Activated naive CD4-positive, alpha-beta T cell (primary cell): ENCODE measurements around the gene VAV2.

Experiments
- DNase-seq, 4 experiments: peaks; one replicate each; lab custom pipeline; 2025; lab: John Stamatoyannopoulos, UW

The VAV2 gene

GRCh38 chr9:133836001-133836758 is 155.9 kb downstream of the VAV2 start:
- DNase-seq: no peak

GRCh38 chr9:133835262-133835901 is 156.7 kb downstream of the VAV2 start:
- no peak for DNase-seq

GRCh38 chr9:133834080-133834976 is 157.8 kb downstream of the VAV2 start:
- DNase-seq: no peak

GRCh38 chr9:133833388-133834025 is 158.6 kb downstream of the VAV2 start:
- no peak for DNase-seq

- DNase-seq: no peak
These were observed 159.2 kb downstream of the VAV2 start for GRCh38 chr9:133832877-133833276.

GRCh38 chr9:133830711-133831110 is 161.4 kb downstream of the VAV2 start:
- DNase-seq: no peak

GRCh38 chr9:133830310-133830709 is 161.8 kb downstream of the VAV2 start:
- DNase-seq: no peak

DNA sequence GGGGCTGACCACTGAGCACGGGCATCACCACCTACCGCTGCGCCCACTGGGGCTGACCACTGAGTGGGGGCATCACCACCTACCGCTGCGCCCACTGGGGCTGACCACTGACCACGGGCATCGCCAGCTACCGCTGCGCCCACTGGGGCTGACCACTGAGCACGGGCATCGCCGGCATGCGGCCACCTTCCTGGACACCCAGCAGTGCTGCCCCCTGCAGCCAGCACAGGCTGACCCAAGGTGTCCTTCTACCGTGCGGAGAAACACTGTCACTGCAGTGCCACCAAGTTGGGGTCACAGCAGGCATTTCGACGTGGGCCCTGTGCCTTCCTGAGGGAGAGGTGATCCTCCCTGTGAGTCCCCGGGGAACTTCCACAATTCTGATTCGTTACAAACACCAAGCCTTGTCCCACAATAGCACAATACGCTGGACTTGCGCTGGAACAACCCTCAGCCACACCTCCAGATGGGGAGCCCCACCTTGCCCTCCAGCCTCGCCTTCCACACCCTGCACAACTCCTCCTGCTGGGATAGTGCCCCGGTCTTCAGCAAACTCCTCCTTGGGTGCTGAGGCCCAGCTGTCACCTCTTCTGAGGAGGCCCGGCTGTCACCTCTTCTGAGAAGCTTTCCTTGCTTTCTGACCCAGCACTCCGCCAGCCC is 163.7 kb downstream of the VAV2 start:
- DNase-seq: no peak

DNA sequence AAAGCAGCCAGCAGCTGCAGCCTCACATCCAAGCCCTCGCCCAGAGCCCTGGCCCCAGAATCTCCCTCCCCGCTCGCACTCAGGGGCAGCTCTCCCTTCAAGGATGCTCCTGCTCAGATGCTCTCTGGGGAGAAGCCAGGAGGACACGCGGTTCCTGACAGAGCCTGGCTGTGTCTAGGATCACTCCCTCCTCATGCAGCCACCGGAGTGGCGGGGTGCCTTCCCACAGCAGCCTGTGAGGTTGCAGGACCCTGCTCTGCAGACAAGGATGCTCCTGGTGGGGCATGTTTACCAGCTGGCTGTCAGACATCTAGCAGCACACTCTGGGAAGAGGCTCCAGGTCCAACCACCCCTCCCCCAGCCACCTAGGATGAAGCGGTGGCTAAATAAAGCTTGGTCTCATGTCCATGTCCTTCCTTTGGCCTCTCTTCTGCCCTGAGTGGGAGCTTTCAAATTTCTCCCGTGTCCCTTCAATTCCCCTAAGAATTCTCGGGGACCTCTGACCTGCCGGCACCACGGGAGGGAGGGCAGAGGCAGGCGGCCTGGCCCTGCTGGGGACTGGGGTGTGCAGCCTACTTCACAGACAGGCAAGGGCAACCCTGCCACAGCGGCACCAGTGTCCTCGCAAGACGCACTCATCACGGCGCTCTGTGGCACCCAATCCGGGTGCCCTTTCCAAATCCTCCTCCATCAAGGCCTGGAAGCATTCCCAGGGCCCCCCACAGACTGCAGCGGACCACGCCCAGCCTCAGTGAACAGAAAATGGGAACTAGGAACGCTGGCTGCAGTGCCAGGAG is 165.6 kb downstream of the VAV2 start:
- no peak for DNase-seq

GRCh38 chr9:133825555-133826218 is 166.4 kb downstream of the VAV2 start:
- no peak for DNase-seq

- DNase-seq: no peak
These were observed 167.3 kb downstream of the VAV2 start for GRCh38 chr9:133824802-133825186.

DNA sequence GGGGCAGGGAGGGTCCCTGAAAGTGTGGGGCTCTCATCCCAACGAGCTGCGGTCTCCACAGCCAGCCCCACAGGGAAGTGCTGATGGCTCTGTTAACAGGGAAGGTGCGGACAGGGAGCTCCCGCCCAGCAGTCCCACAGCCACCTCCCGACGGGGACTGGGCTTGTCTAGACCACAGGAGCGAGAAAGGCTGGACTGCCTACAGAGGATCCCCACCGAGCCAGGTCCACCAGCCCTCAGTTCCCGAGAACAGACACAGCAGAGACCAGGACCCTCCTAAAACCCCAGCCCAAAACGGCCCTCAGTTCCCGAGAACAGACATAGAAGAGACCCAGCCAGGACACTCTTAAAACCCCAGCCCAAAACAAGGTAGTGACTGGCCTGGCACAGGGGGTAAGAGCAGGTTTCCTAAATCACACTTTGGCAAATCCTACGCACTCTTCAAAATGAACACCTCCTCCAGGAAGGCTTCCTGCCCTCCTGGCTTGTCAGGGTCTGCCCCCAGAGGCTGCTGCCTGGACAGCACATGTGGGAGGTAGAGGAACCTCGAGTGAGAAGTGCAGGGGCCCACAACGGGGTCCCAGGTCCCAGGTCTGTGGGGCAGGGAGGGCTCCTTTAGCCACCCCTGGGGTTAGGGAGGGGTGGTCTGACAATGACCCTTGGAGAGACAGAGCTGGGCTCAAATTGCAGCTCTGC is 167.9 kb downstream of the VAV2 start:
- no peak for DNase-seq

DNA sequence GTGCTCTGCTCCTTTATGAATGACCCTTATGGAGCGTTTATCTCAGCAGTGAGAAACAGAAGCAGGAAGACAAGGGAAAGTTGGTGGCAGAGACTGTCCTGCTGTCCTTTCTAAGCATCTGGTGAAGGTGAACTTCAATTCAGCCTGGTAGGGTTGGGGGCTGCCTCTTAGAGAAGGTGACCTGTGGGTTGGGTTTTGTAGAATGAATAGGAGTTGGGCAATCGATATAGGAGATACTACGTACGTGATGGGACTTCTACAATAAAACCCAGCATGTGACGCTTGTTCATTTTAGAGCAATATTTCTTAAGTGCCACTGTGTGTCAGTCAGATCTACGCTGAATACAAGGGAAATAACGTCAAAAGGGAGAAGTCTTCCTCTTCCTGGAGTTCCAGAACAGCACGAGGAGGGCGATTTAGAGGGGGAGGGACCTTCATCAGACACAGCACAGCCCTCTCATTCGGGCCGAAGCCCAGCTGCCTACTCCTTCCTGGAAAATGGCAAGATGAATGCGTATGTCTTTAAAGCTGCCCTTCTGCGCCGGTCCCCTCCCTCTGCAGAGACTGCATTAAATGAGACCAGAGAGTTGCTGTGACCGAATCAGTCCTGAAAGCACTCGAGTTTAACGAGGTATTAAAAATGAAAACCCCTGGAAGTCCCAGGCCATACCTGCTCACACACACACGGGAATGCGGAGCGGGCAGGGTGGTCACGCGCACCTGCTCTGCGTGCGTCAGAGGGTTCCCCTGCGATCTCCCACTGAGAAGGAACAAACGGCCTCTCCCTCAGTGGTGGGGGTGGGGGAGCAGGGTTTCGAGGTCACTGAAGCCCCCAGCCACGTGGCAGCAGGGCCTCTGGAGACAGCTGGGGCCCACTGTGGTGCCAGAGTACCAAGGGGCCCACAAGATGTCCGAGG is 168.7 kb downstream of the VAV2 start:
- DNase-seq: no peak

GRCh38 chr9:133822430-133823065 is 169.6 kb downstream of the VAV2 start:
- no peak for DNase-seq

DNA sequence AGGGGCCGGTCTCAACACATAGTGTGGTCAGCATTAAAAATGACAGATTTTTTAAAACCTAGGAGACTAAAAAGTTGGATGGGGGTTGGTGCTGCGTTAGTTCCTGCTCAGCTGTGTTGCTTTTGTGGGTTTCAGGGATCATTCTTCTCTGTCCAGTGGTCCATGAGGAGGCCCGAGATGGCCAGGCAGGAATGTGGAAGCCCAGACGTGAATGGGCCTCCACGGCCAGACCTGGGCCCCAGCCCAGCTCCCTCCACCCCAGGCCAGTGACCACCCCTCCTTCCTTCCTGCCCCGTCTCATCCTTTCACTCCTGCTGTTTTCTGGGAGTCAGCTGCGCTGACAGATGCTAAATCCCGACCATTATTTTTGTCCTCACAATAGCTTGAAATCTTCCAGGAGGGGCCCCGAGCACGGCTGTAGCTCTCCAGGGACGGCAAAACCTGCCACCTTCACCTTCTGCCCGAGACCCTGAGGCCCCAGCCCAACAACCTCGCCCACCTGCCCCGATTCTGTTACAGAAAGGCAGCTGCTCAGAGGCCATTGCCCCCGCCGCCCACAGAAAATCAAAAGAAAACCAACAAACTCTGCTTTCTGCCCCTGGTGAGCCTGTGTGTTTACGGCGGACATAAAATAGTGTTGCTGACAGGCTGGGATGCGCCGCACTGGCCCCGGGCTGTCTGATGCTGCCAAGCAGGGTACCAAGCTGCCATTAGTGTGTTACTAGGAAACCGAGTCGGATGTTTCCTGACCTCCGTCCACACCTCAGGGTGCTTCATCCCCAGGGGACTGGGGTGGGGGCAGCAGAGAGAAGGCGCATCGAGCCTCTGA is 170.3 kb downstream of the VAV2 start:
- DNase-seq: no peak

DNA sequence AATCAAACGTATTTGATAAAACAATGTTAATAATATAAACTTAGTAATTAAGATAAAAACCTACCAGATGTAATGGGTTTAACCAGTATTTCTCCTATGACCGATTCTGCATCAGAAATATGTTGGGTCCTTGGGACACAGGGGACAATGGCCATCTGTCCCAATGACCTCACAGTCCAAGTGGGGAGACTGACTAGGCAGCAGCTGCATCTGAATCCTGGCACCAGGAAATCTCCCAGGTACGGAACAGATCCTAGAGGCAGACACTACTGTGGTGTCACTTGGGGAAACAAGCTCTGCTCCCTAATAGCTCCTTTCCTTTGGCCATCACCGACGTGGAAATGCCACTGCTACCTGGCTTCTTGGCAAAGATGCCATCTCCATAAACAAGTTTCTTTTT is 172.2 kb downstream of the VAV2 start:
- DNase-seq: no peak

- no peak for DNase-seq
These were observed 173.7 kb downstream of the VAV2 start for GRCh38 chr9:133818444-133818843.
